ENCODE results near the gene RABL6. TPM values are rescaled to one million over a fixed set of nuclear protein-coding genes. Genes with fewer than 3 reads are reported as not detected.

RABL6 gene
- total and polyA plus RNA-seq, 2 of the 4 experiments (the other 2 are of a cell fraction): 37.1 to 47.5 TPM

GRCh38 chr9:136808806-136809158 lies 1.0 kb downstream of the RABL6 start:
- POLR2A ChIA-PET (ENCODE audit: unreplicated experiment): no interaction called here
- no peaks in the 10 kb centered on the region for H3K27me3 ChIP-seq (ENCODE audit: control insufficient read depth, insufficient read depth, low read length)
- H4K5ac ChIP-seq (ENCODE audit: low read depth, low read length): no peak overlapping the region
- peak overlapping the region; percentile 32; the same call in 1 of the 2 replicates for H3K27ac ChIP-seq (ENCODE audit: insufficient read depth, low read length)
- no peak overlapping the region for H2BK120ac ChIP-seq (ENCODE audit: low read depth, low read length)
- intact Hi-C loops (cut with micrococcal nuclease): no loop called here
- H3K14ac ChIP-seq (replicated peaks; ENCODE audit: low read depth, low read length): peak overlapping the region; percentile 48
- peaks cover 7% of the 10 kb centered on the region for H3K36me3 ChIP-seq (ENCODE audit: control insufficient read depth, insufficient read depth, low read length)
- H2AFZ ChIP-seq (replicated peaks; ENCODE audit: low read length, poor library complexity): peak overlapping the region; percentile 99
- 19% methylated on average over 4 of the region's 14 CpGs; no CpG with 5 or more reads in 1 of the 2 experiments for WGBS, 2 experiments (ENCODE audit: extremely low coverage in 2 of 2, insufficient read length in 1 of 2)
- H2BK5ac ChIP-seq (ENCODE audit: low read depth, low read length, poor library complexity, severe bottlenecking): no peak overlapping the region
- H3K4me3 ChIP-seq (ENCODE audit: insufficient read depth, low read depth, low read length): peak overlapping the region; percentile 75
- no peak overlapping the region for H2BK20ac ChIP-seq (ENCODE audit: low read depth, low read length)
- H3K9me3 ChIP-seq (ENCODE audit: control insufficient read depth, insufficient read depth, low read length): no peaks in the 10 kb centered on the region
- H3K9me1 ChIP-seq (ENCODE audit: insufficient read depth, low read length): peaks cover 4% of the 10 kb centered on the region
- H4K20me1 ChIP-seq (ENCODE audit: insufficient read depth, low read length): peaks cover 22% of the 10 kb centered on the region; the same call in 1 of the 2 replicates
- H3K4me2 ChIP-seq (ENCODE audit: low read depth, low read length): peak overlapping the region; percentile 90
- no peak overlapping the region; a peak in 1 of 4 replicates for H4K8ac ChIP-seq (ENCODE audit: low read depth in 2 of 2, low read length in 2 of 2)
- H3K18ac ChIP-seq (ENCODE audit: low read depth, low read length): no peak overlapping the region
- H3K9ac ChIP-seq (ENCODE audit: low read depth, low read length): peak overlapping the region; percentile 85
- in situ Hi-C loops (cut with MboI; ENCODE audit: low sequenced_read_pairs): no loop called here
- H3K56ac ChIP-seq (ENCODE audit: extremely low read depth, insufficient read depth, low read length): peak overlapping the region; percentile 39; the same call in 1 of the 2 replicates
- peak; percentile 35 for DNase-seq
- H2AK5ac ChIP-seq (ENCODE audit: low read depth, low read length): no peak overlapping the region
- CTCF ChIA-PET: no interaction called here
- peak overlapping the region; percentile 70; the same call in 1 of the 2 replicates for H3K23ac ChIP-seq (ENCODE audit: low read depth, low read length)
- no TSS peak for BruUV-seq (replicated peaks)
- no peak for TF ChIP-seq SMC3 (IDR thresholded peaks at IDR 0.05; ENCODE audit: low read depth, low read length)
- 0 out of 2 replicates have a peak overlapping the region, but pooled peaks have one; percentile 3 for H3K4ac ChIP-seq (ENCODE audit: low read depth, low read length)
- no peak overlapping the region for H4K91ac ChIP-seq (ENCODE audit: insufficient read depth, low read depth, low read length)
- H3K4me1 ChIP-seq (ENCODE audit: control insufficient read depth, insufficient read depth, low read length): peaks cover 13% of the 10 kb centered on the region
- peaks cover 34 to 54% of the 10 kb centered on the region in 2 experiments for H3K79me1 ChIP-seq (ENCODE audit: low read depth in 1 of 2, low read length in 2 of 2)
- peak; percentile 5 for ATAC-seq (ENCODE audit: low read depth)
- no peak overlapping the region for H2BK15ac ChIP-seq (ENCODE audit: low read depth, low read length)
- H2AK9ac ChIP-seq (replicated peaks; ENCODE audit: low read depth, low read length, poor library complexity): peak overlapping the region; percentile 81
- dilution Hi-C loops (cut with HindIII; ENCODE audit: low sequenced_read_pairs, unreplicated experiment): no loop called here

Measured in IMR-90 (cell line).